ENCODE data around the gene DAB2. TPM values are rescaled to one million over a fixed set of nuclear protein-coding genes. Genes with fewer than 3 reads are reported as not detected.

The DAB2 gene
- total and polyA plus RNA-seq, 2 donors from 2014 or later, result 138 to 199 TPM

DNA sequence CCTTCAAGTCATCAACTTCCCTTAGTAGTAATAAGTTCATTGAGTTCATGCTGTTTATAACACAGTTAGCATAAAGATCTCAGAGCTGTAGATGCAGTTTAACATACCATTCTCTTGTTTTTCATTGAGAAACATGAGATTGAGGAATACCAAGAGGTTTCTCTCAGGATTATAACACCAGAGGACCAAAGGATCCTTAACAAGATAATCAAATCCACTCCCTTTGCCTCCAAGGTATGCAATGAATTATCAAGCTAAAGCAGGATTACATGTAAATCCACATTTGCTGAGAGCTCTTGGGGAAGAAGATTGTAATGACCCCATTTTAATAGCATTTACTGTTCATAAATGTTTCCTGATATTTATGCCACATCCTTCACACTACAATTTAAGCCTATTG is 35.1 kb upstream of the DAB2 start:
- H3K4me3 ChIP-seq (ENCODE audit: low read length in 3 of 3), result no peak overlapping the region

GRCh38 chr5:39459071-39459470 is 34.3 kb upstream of the DAB2 start:
- Histone ChIP-seq H3K27ac (ENCODE audit: low read depth in 2 of 2, low read length in 2 of 2) (no peak overlapping the region), H3K9me3 (ENCODE audit: control insufficient read depth in 2 of 3, insufficient read depth in 1 of 3, low read length in 3 of 3) (no peaks in the 10 kb centered on the region), H3K4me1 (ENCODE audit: control insufficient read depth in 2 of 3, insufficient read depth in 2 of 3, low read depth in 1 of 3, low read length in 3 of 3) (no peaks in the 10 kb centered on the region), H3K4me3 (ENCODE audit: low read length in 3 of 3) (no peak overlapping the region), H3K36me3 (ENCODE audit: control insufficient read depth in 2 of 3, insufficient read depth in 3 of 3, low read length in 3 of 3) (no peaks in the 10 kb centered on the region), H3K9ac (ENCODE audit: low read length in 3 of 3) (no peak overlapping the region), H3K27me3 (ENCODE audit: control insufficient read depth, insufficient read depth, low read length) (no peaks in the 10 kb centered on the region)
- TF ChIP-seq, protein P1, sequence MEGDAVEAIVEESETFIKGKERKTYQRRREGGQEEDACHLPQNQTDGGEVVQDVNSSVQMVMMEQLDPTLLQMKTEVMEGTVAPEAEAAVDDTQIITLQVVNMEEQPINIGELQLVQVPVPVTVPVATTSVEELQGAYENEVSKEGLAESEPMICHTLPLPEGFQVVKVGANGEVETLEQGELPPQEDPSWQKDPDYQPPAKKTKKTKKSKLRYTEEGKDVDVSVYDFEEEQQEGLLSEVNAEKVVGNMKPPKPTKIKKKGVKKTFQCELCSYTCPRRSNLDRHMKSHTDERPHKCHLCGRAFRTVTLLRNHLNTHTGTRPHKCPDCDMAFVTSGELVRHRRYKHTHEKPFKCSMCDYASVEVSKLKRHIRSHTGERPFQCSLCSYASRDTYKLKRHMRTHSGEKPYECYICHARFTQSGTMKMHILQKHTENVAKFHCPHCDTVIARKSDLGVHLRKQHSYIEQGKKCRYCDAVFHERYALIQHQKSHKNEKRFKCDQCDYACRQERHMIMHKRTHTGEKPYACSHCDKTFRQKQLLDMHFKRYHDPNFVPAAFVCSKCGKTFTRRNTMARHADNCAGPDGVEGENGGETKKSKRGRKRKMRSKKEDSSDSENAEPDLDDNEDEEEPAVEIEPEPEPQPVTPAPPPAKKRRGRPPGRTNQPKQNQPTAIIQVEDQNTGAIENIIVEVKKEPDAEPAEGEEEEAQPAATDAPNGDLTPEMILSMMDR (IDR thresholded peaks at IDR 0.05; ENCODE audit: borderline replicate concordance, extremely low read depth, insufficient read depth), result no peak
- FAIRE-seq, result no peak
- intact Hi-C loops (cut with DNase I), result no loop called here
- no peak for DNase-seq

More for the DNA sequence above, 35.1 kb upstream of the DAB2 start:
- FAIRE-seq (no peak), DNase-seq (no peak)
- no peaks in the 10 kb centered on the region for H3K9me3 ChIP-seq (ENCODE audit: control insufficient read depth in 2 of 3, insufficient read depth in 1 of 3, low read length in 3 of 3)
- intact Hi-C loops (cut with DNase I), result no loop called here
- H3K27me3 ChIP-seq (ENCODE audit: control insufficient read depth, insufficient read depth, low read length), result no peaks in the 10 kb centered on the region
- TF ChIP-seq, protein P1 (IDR thresholded peaks at IDR 0.05; ENCODE audit: borderline replicate concordance, extremely low read depth, insufficient read depth), result no peak
- H3K36me3 ChIP-seq (ENCODE audit: control insufficient read depth in 2 of 3, insufficient read depth in 3 of 3, low read length in 3 of 3), result no peaks in the 10 kb centered on the region
- H3K9ac ChIP-seq (ENCODE audit: low read length in 3 of 3), result no peak overlapping the region
- H3K4me1 ChIP-seq (ENCODE audit: control insufficient read depth in 2 of 3, insufficient read depth in 2 of 3, low read depth in 1 of 3, low read length in 3 of 3), result no peaks in the 10 kb centered on the region
- H3K27ac ChIP-seq (ENCODE audit: low read depth in 2 of 2, low read length in 2 of 2), result no peak overlapping the region

DNA sequence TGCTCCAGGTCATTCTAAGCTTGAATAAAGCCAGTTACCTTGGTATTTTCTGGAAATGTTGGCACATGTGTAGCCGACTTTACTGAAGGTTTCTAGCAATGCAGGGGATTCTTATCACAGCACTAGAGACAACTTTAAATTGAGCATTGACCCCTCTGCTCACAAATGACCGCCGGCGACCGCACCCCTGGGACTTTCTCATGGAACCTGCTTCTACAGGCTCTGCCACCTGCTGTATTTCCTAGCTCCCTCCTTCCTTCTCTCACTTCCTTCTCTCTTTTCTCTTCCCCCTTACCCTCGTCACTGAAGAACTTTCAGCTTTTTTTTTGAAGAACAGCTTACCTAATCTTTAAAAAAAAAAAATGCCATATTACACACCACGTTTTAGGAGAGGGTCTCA is 30.9 kb upstream of the DAB2 start:
- Histone ChIP-seq H3K9ac (ENCODE audit: low read length in 3 of 3) (no peak overlapping the region), H3K27ac (ENCODE audit: low read depth in 2 of 2, low read length in 2 of 2) (no peak overlapping the region), H3K36me3 (ENCODE audit: control insufficient read depth in 2 of 3, insufficient read depth in 3 of 3, low read length in 3 of 3) (no peaks in the 10 kb centered on the region), H3K9me3 (ENCODE audit: control insufficient read depth in 2 of 3, insufficient read depth in 1 of 3, low read length in 3 of 3) (no peaks in the 10 kb centered on the region), H3K4me3 (ENCODE audit: low read length in 3 of 3) (no peak overlapping the region), H3K4me1 (ENCODE audit: control insufficient read depth in 2 of 3, insufficient read depth in 2 of 3, low read depth in 1 of 3, low read length in 3 of 3) (no peaks in the 10 kb centered on the region), H3K27me3 (ENCODE audit: control insufficient read depth, insufficient read depth, low read length) (no peaks in the 10 kb centered on the region)
- intact Hi-C loops (cut with DNase I), result no loop called here
- TF ChIP-seq, protein P1 (IDR thresholded peaks at IDR 0.05; ENCODE audit: borderline replicate concordance, extremely low read depth, insufficient read depth), result no peak
- no peak for FAIRE-seq
- DNase-seq, result no peak

- Histone ChIP-seq H3K4me3 (ENCODE audit: low read length in 3 of 3) (no peak overlapping the region), H3K9ac (ENCODE audit: low read length in 3 of 3) (no peak overlapping the region), H3K9me3 (ENCODE audit: control insufficient read depth in 2 of 3, insufficient read depth in 1 of 3, low read length in 3 of 3) (no peaks in the 10 kb centered on the region), H3K36me3 (ENCODE audit: control insufficient read depth in 2 of 3, insufficient read depth in 3 of 3, low read length in 3 of 3) (no peaks in the 10 kb centered on the region), H3K27ac (ENCODE audit: low read depth in 2 of 2, low read length in 2 of 2) (no peak overlapping the region), H3K4me1 (ENCODE audit: control insufficient read depth in 2 of 3, insufficient read depth in 2 of 3, low read depth in 1 of 3, low read length in 3 of 3) (no peaks in the 10 kb centered on the region), H3K27me3 (ENCODE audit: control insufficient read depth, insufficient read depth, low read length) (no peaks in the 10 kb centered on the region)
- no peak for DNase-seq
- intact Hi-C loops (cut with DNase I), result no loop called here
- no peak for FAIRE-seq
- TF ChIP-seq, protein P1 (IDR thresholded peaks at IDR 0.05; ENCODE audit: borderline replicate concordance, extremely low read depth, insufficient read depth), result no peak
Observed at GRCh38 chr5:39453606-39454005, 28.8 kb upstream of the DAB2 start.

All from kidney (tissue), 14 donors.